Measurements from ENCODE around the gene SESN2. TPM values are rescaled to one million over a fixed set of nuclear protein-coding genes. Genes with fewer than 3 reads are reported as not detected.

The SESN2 gene
- total RNA-seq, 2 donors from 2014 or later: 13.7 to 16.8 TPM

GRCh38 chr1:28280501-28280900 lies 21.2 kb downstream of the SESN2 start:
- intact Hi-C loops (cut with DNase I): no loop called here
- DNase-seq (ENCODE audit: low spot score): no peak

GRCh38 chr1:28280977-28281381 lies 21.7 kb downstream of the SESN2 start:
- intact Hi-C loops (cut with DNase I): no loop called here
- DNase-seq (ENCODE audit: low spot score): no peak

- DNase-seq (ENCODE audit: low spot score): no peak
- intact Hi-C loops (cut with DNase I): no loop called here
Measured at GRCh38 chr1:28281608-28282425, 22.5 kb downstream of the SESN2 start.

GRCh38 chr1:28282426-28283407 lies 23.4 kb downstream of the SESN2 start:
- no peak for DNase-seq (ENCODE audit: low spot score)

GRCh38 chr1:28286111-28286510 lies 26.8 kb downstream of the SESN2 start:
- intact Hi-C loops (cut with DNase I): no loop called here
- DNase-seq (ENCODE audit: low spot score): no peak

More at GRCh38 chr1:28282426-28283407, 23.4 kb downstream of the SESN2 start:
- intact Hi-C loops (cut with DNase I): no loop called here

- intact Hi-C loops (cut with DNase I): no loop called here
- no peak for DNase-seq (ENCODE audit: low spot score)
Measured at GRCh38 chr1:28288487-28288886, 29.2 kb downstream of the SESN2 start.

GRCh38 chr1:28290851-28291250 lies 31.5 kb downstream of the SESN2 start:
- intact Hi-C loops (cut with DNase I): no loop called here
- no peak for DNase-seq (ENCODE audit: low spot score)

- intact Hi-C loops (cut with DNase I): no loop called here
- DNase-seq (ENCODE audit: low spot score): no peak
Measured at GRCh38 chr1:28291711-28292110, 32.4 kb downstream of the SESN2 start.

GRCh38 chr1:28295936-28296335 lies 36.6 kb downstream of the SESN2 start:
- intact Hi-C loops (cut with DNase I): no loop called here
- peak; percentile 34 for DNase-seq (ENCODE audit: low spot score)

GRCh38 chr1:28296401-28297261 lies 37.3 kb downstream of the SESN2 start:
- intact Hi-C loops (cut with DNase I): no loop called here
- peak; percentile 54 for DNase-seq (ENCODE audit: low spot score)

GRCh38 chr1:28297826-28298225 lies 38.5 kb downstream of the SESN2 start:
- intact Hi-C loops (cut with DNase I): no loop called here

GRCh38 chr1:28298438-28298837 lies 39.1 kb downstream of the SESN2 start:
- no peak for DNase-seq (ENCODE audit: low spot score)
- intact Hi-C loops (cut with DNase I): no loop called here

More at GRCh38 chr1:28297826-28298225, 38.5 kb downstream of the SESN2 start:
- no peak for DNase-seq (ENCODE audit: low spot score)

- DNase-seq (ENCODE audit: low spot score): peak; percentile 7
- intact Hi-C loops (cut with DNase I): no loop called here
Measured at GRCh38 chr1:28301368-28302174, 42.3 kb downstream of the SESN2 start.

GRCh38 chr1:28302247-28302646 lies 42.9 kb downstream of the SESN2 start:
- intact Hi-C loops (cut with DNase I): no loop called here
- DNase-seq (ENCODE audit: low spot score): peak; percentile 7

- intact Hi-C loops (cut with DNase I): no loop called here
Measured at GRCh38 chr1:28306301-28306949, 47.1 kb downstream of the SESN2 start.

GRCh38 chr1:28308750-28309149 lies 49.4 kb downstream of the SESN2 start:
- DNase-seq (ENCODE audit: low spot score): peak; percentile 36
- intact Hi-C loops (cut with DNase I): no loop called here

More at GRCh38 chr1:28306301-28306949, 47.1 kb downstream of the SESN2 start:
- peak; percentile 19 for DNase-seq (ENCODE audit: low spot score)

GRCh38 chr1:28309702-28310101 lies 50.4 kb downstream of the SESN2 start:
- intact Hi-C loops (cut with DNase I): no loop called here
- no peak for DNase-seq (ENCODE audit: low spot score)

Measured in posterior vena cava (tissue), 2 donors.